ENCODE data around the gene PABPN1. TPM values are rescaled to one million over a fixed set of nuclear protein-coding genes. Genes with fewer than 3 reads are reported as not detected.

The PABPN1 gene
- total and polyA plus RNA-seq, 2 of the 13 experiments (the other 11 are each of a cell fraction or from before 2014, with no cell fraction given), result 233 to 524 TPM

DNA sequence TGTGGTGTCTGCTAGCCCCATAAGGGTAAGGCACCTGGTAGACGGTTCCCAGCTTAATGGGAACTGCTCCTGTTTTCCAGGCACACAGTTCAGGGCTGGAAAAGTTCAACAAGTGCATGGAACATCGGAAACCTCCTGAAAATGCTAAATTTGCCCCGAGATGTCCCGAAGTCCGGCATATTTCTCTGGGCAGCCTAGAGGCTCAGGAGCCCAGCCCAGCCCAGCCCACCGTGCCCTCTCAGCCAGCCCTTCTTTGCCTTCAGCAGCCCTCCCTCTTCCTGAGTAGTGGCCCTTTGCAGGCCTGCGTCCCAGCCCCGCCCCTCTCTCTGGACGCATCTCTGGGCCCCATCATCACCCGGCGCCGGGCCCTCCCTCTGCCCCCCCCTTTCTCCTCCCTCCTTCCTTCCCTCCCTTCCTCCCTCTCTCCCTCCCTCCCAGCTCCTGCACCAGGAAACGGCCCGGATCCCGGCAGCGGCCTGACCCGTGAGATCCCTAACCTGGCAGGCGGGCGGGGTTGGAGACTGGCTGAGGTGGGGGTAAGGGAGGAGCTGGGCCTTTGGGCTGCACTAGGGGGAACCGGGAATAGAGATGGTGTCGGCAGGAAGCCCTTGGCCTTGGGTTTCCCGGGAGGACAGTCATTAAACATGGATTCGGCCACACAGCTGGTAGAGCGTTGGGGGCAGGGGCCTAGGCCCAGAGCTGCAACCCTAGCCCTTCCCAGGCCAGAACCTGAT is 14.7 kb upstream of the PABPN1 start, which contains the start of gene BCL2L2 (continued):
- TF ChIP-seq SMAD3 (CRISPR knock-in tag; IDR thresholded peaks at IDR 0.05) (peak; percentile 54), ZFX (CRISPR knock-in tag; IDR thresholded peaks at IDR 0.05; ENCODE audit: low read depth) (peak; percentile 100), HDAC2 (CRISPR knock-in tag; IDR thresholded peaks at IDR 0.05) (peak; percentile 83), GPN1 (CRISPR knock-in tag; IDR thresholded peaks at IDR 0.05; ENCODE audit: borderline replicate concordance) (no peak), FOSL2 (CRISPR knock-in tag; IDR thresholded peaks at IDR 0.05) (peak; percentile 68), TAF15 (IDR thresholded peaks at IDR 0.05; ENCODE audit: low read depth, low read length, poor library complexity, severe bottlenecking) (peak; percentile 100), NKX3-1 (CRISPR knock-in tag; IDR thresholded peaks at IDR 0.05) (no peak; the same call in 1 of the 2 replicates), ZNF678 (CRISPR knock-in tag; IDR thresholded peaks at IDR 0.05) (no peak), CC2D1A (CRISPR knock-in tag; IDR thresholded peaks at IDR 0.05) (no peak), YY1 (IDR thresholded peaks at IDR 0.05; ENCODE audit: insufficient read depth, insufficient replicate concordance, low read depth, low read length) (peak; percentile 75), NCOA5 (CRISPR knock-in tag; IDR thresholded peaks at IDR 0.05) (no peak)
- TF ChIP-seq, protein P1, sequence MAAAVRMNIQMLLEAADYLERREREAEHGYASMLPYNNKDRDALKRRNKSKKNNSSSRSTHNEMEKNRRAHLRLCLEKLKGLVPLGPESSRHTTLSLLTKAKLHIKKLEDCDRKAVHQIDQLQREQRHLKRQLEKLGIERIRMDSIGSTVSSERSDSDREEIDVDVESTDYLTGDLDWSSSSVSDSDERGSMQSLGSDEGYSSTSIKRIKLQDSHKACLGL (CRISPR knock-in tag; IDR thresholded peaks at IDR 0.05), result peak; percentile 85
- TF ChIP-seq, protein P2, sequence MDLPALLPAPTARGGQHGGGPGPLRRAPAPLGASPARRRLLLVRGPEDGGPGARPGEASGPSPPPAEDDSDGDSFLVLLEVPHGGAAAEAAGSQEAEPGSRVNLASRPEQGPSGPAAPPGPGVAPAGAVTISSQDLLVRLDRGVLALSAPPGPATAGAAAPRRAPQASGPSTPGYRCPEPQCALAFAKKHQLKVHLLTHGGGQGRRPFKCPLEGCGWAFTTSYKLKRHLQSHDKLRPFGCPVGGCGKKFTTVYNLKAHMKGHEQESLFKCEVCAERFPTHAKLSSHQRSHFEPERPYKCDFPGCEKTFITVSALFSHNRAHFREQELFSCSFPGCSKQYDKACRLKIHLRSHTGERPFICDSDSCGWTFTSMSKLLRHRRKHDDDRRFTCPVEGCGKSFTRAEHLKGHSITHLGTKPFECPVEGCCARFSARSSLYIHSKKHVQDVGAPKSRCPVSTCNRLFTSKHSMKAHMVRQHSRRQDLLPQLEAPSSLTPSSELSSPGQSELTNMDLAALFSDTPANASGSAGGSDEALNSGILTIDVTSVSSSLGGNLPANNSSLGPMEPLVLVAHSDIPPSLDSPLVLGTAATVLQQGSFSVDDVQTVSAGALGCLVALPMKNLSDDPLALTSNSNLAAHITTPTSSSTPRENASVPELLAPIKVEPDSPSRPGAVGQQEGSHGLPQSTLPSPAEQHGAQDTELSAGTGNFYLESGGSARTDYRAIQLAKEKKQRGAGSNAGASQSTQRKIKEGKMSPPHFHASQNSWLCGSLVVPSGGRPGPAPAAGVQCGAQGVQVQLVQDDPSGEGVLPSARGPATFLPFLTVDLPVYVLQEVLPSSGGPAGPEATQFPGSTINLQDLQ (CRISPR knock-in tag; IDR thresholded peaks at IDR 0.05), result no peak
- TF ChIP-seq, protein P3, sequence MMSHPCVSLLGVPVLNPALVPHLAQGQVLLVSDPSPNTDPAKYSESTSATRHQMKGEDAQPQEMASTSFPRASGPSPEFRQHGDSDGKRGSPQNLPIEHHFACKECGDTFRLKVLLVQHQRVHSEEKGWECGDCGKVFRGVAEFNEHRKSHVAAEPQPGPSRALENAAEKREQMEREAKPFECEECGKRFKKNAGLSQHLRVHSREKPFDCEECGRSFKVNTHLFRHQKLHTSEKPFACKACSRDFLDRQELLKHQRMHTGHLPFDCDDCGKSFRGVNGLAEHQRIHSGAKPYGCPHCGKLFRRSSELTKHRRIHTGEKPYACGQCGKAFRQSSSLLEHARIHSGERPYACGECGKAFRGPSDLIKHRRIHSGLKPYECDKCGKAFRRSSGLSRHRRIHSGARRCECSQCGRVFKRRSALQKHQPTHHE (CRISPR knock-in tag; IDR thresholded peaks at IDR 0.05; ENCODE audit: borderline replicate concordance), result peak; percentile 47; the same call in 1 of the 2 replicates
- TF ChIP-seq, protein P4, sequence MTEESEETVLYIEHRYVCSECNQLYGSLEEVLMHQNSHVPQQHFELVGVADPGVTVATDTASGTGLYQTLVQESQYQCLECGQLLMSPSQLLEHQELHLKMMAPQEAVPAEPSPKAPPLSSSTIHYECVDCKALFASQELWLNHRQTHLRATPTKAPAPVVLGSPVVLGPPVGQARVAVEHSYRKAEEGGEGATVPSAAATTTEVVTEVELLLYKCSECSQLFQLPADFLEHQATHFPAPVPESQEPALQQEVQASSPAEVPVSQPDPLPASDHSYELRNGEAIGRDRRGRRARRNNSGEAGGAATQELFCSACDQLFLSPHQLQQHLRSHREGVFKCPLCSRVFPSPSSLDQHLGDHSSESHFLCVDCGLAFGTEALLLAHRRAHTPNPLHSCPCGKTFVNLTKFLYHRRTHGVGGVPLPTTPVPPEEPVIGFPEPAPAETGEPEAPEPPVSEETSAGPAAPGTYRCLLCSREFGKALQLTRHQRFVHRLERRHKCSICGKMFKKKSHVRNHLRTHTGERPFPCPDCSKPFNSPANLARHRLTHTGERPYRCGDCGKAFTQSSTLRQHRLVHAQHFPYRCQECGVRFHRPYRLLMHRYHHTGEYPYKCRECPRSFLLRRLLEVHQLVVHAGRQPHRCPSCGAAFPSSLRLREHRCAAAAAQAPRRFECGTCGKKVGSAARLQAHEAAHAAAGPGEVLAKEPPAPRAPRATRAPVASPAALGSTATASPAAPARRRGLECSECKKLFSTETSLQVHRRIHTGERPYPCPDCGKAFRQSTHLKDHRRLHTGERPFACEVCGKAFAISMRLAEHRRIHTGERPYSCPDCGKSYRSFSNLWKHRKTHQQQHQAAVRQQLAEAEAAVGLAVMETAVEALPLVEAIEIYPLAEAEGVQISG (CRISPR knock-in tag; IDR thresholded peaks at IDR 0.05), result peak; percentile 91
- TF ChIP-seq, protein P5, sequence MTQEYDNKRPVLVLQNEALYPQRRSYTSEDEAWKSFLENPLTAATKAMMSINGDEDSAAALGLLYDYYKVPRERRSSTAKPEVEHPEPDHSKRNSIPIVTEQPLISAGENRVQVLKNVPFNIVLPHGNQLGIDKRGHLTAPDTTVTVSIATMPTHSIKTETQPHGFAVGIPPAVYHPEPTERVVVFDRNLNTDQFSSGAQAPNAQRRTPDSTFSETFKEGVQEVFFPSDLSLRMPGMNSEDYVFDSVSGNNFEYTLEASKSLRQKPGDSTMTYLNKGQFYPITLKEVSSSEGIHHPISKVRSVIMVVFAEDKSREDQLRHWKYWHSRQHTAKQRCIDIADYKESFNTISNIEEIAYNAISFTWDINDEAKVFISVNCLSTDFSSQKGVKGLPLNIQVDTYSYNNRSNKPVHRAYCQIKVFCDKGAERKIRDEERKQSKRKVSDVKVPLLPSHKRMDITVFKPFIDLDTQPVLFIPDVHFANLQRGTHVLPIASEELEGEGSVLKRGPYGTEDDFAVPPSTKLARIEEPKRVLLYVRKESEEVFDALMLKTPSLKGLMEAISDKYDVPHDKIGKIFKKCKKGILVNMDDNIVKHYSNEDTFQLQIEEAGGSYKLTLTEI (CRISPR knock-in tag; conservative IDR thresholded peaks at IDR 0.05), result no peak
